GM12892 (cell line): ENCODE data around the gene PFKL.
"Not testable (repeated sequence)": the region's sequence is repeated elsewhere in the genome, so short reads cannot be mapped to it uniquely, and the experiment has no call there.

ENCODE experiments used
- POLR2A ChIP-seq: IDR thresholded peaks from 2 replicates; pipeline ENCODE4 v1.6.1; 2011; ENCODE audit warnings: low read depth, low read length, control low read depth
- TAF1 ChIP-seq: IDR thresholded peaks from 2 replicates; pipeline ENCODE4 v1.6.1; 2011; ENCODE audit warnings: low read depth, mild to moderate bottlenecking, control low read depth, low read length, borderline replicate concordance

- not testable (repeated sequence) for TF ChIP-seq POLR2A, TAF1
Measured at GRCh38 chr21:44361903-44362302, 62.0 kb downstream of the PFKL start.
